HS-5 (cell line): ENCODE results near the gene DCLK1.

ENCODE experiments used
- DNase-seq: peaks from one replicate; pipeline ENCODE4 v3.0.0-alpha.2; 2012; ENCODE audit warnings: low read depth

DCLK1 gene

DNA sequence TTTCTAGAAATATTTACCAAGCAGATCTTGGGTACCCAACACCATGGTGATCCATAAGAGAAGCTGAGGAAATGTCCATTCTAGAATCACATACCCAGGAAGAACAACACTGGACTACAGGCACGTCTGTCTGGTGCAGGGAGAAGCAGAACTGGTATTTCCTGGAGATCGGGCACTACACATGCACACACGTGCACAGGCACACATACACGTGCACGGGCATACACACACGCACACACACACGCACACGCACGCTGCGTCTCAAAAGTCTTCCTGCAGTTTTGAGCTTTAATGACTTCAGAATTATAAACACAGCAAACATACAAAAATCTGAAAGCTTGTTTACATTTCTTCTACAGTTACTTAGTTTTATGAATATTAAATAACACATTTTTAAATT lies 189.8 kb downstream of the DCLK1 start:
- DNase-seq = no peak

- DNase-seq = no peak
These were observed 190.4 kb downstream of the DCLK1 start for GRCh38 chr13:35940734-35941133.

GRCh38 chr13:35936246-35936978 lies 194.8 kb downstream of the DCLK1 start:
- no peak for DNase-seq

- no peak for DNase-seq
These were observed 200.2 kb downstream of the DCLK1 start for GRCh38 chr13:35930665-35931631.

- peak; percentile 81 for DNase-seq
These were observed 203.6 kb downstream of the DCLK1 start for GRCh38 chr13:35927567-35928021.

DNA sequence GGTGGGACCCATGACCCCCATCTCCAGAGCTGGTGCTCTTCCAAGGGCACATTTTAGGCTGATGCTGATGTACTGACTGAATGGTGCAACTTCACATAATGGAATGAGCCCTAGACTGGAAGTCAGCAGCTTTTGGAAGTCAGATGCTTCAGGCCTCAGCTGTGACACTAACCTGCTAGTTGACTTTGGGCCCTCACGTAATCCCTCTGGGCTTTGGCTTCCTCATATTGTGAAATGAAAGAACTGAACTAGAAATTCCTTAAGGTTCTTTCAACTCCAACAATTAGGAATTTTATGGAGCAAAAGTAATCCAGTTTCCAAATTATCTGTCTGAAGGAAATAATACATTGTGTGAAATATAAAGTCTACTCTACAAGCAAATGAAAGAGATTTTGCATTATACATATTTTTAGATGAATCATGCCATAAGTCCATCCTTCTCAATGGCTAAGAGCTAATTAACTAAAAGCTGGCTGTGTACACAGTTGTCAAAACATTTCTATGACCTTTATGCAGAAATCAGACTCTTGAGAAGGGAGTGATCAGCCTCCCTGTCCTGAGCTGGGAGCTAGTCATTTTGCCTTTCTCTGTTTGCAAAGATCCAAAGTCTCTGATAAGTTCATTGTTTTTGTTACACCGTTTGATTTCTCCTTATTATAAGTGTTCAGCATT lies 204.2 kb downstream of the DCLK1 start:
- peak; percentile 1 for DNase-seq

DNA sequence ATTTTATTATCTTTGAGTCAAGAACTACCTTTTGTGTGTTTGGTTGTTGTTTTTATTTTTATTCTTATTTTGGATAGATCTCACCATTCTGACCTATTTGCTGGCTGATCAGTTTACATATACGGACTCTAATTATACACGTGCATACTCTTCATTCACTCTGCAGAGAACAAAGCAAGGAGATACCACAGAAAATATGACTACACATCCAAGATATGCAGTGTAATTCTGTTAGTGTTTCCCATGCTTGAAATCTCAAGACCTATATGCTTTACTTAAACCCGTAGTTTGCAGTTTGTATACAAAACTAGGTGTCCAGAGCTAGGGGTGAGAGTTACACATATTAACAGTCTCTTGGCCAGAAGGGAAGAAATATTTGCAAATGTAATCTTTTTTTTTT lies 205.5 kb downstream of the DCLK1 start:
- DNase-seq = no peak

DNA sequence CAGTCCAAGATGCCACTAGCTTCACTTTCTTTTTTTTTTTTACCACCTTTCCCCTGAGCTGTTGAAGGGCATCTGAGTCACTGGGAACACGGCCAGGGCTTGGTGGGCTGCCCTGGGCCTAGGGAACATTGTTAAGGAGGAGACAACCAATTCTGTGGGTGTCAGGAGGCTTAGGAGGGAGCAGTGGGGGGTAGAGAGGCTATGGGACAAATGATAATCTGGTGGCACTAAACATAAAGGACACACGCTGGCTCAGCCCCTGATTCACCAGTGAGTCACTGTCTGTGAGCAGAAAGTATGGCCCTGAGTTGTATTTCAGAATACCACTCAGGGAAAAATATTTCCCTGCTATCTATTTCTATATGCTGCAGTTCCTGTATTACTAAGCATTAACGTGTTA lies 207.8 kb downstream of the DCLK1 start:
- DNase-seq = peak; percentile 30

- DNase-seq = no peak
These were observed 210.4 kb downstream of the DCLK1 start for GRCh38 chr13:35920816-35921215.

DNA sequence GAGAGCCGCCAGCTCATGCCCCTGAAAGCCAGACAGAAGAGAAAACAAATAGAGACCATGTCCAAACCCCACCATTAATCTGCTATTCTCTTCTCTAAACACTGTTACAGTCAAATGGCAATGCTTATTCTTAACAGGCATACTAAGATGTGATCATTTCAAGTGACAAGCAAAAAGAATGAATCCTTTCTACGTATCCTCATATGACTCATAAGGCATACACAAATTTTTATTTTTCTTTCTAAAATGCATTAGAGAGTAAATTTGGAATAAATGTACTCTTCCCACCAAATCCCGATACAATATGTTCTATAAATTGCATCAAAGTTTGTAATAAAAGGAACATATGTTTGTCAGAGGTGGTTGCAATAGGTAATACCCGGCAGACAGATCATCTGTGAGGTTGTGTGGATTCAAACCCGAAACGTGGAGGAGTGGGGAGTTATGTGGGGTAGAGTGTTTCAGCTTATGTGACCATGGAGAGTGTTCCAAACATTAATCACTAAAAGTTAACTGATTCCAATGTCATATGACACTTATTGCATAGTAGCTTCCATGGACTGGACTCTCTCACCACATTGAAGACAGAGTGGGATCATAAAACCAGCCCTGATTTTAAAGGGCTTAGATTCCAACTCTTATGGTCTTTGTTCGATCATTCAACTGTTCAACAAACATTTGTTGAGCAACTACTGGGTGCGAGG lies 213.1 kb downstream of the DCLK1 start:
- no peak for DNase-seq

GRCh38 chr13:35917252-35917941 lies 213.8 kb downstream of the DCLK1 start:
- no peak for DNase-seq

DNA sequence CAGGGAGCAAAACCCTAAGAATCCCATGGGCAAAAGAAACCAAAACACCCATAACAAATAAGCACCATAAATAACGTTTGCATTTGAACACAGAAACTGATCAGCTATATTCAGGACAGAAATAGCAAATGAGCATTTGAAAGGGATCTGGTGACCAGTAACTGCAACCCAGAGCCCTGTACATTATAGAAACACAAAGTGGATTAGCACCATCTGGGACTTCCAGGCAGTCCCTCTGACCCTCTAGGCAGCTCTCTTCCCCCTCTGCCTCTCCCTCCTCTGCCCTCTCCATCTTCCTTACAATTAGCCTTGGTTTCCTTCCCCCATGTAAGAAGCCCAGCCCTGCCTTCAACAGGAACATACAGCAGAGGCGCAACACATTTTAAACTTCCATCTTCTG lies 215.0 kb downstream of the DCLK1 start:
- DNase-seq = no peak

DNA sequence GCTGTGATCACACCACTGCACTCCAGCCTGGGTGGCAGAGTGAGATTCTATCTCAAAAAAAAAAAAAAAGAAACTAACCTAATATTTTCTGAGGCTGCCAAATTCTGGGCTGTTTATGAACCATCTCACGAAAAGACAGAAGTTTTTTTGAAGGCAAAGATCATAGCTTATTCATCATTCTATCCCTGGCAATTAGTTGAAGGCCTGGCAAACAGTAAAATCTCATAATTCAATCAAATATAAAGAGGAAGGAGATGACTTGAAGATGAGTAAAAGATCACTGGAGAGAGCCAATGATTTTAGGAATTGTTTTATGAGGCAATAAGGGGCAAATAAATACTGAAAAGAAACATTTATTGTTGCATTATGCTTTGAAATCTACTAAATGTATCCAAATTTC lies 216.5 kb downstream of the DCLK1 start:
- no peak for DNase-seq

GRCh38 chr13:35912841-35913240 lies 218.3 kb downstream of the DCLK1 start:
- DNase-seq = no peak

GRCh38 chr13:35909837-35910540 lies 221.2 kb downstream of the DCLK1 start:
- DNase-seq = no peak

DNA sequence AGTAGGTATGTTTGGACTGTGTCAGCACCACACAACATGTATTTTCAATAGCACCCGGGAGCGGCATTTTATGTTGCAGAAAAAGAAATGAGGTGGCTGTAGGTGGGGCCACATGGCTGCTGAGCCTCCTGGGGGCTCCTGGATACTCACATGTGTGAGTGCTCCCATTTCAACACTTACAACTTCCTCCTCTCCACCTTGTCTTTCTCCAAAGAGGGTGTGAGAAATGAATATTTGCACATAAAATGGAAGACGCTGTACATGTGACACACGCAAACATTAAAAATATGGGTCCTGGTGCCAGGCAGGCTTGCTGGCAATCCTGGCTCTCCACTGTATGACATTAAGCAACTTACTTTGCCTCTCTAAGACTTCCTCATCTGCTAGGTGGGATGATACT lies 222.1 kb downstream of the DCLK1 start:
- no peak for DNase-seq

- DNase-seq = no peak
These were observed 223.0 kb downstream of the DCLK1 start for GRCh38 chr13:35908226-35908625.

DNA sequence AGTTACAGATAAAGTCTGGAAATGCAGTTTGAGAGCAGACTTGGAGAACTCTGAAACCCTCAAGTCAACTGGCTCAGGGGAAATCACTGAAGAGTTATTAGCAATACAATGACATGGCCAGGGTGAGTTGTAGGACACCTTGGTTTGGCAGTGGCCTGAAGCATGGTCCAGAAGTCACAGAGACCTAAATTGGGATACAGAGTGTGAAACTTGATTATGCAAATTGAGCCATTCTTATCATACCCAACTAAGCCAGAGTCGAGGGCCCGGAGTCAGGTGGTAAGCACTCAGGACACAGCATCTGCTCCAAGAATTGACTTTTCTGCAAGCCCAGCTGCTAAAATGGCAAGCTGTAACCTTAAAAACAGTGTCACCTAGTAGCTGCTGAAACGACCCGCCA lies 224.5 kb downstream of the DCLK1 start:
- DNase-seq = no peak

GRCh38 chr13:35903075-35903474 lies 228.1 kb downstream of the DCLK1 start:
- no peak for DNase-seq

- DNase-seq = no peak
These were observed 233.1 kb downstream of the DCLK1 start for GRCh38 chr13:35898041-35898440.

GRCh38 chr13:35894636-35895035 lies 236.5 kb downstream of the DCLK1 start:
- DNase-seq = no peak
